Measurements from ENCODE around the gene SBF2. TPM values are rescaled to one million over a fixed set of nuclear protein-coding genes. Genes with fewer than 3 reads are reported as not detected.

Gene SBF2
- total RNA-seq, 1 experiment from 2014 or later = 30.2 TPM

- peaks cover 4% of the 10 kb centered on the region; the same call in 1 of the 2 replicates for H3K4me1 ChIP-seq (ENCODE audit: insufficient read depth, low read length)
- no peak overlapping the region for H2BK15ac ChIP-seq (ENCODE audit: low read depth, low read length)
- no peak overlapping the region for H3K18ac ChIP-seq (ENCODE audit: insufficient read length, low read depth, low read length)
- H4K5ac ChIP-seq (ENCODE audit: insufficient read length, low read depth, low read length) = no peak overlapping the region
- no peaks in the 10 kb centered on the region for H3K23me2 ChIP-seq (ENCODE audit: insufficient read length, low read depth, low read length, poor library complexity, severe bottlenecking)
- no peak overlapping the region for H3K14ac ChIP-seq (ENCODE audit: insufficient read depth, low read length)
- no peak overlapping the region for H3K4ac ChIP-seq (ENCODE audit: low read depth, low read length)
- H3K36me3 Mint-ChIP-seq (ENCODE audit: insufficient read depth in 1 of 3, low read depth in 3 of 3) = peaks cover 0 to 15% (median 7%) of the 10 kb centered on the region in 3 experiments; a peak in 5 of 7 replicates
- H4K20me1 ChIP-seq (ENCODE audit: control insufficient read depth, insufficient read depth, insufficient read length) = no peaks in the 10 kb centered on the region
- H3K9me3 ChIP-seq (ENCODE audit: control insufficient read depth, low read depth, low read length) = no peaks in the 10 kb centered on the region
- no peak overlapping the region for H4K91ac ChIP-seq (ENCODE audit: insufficient read length, low read depth, low read length)
- H4K8ac ChIP-seq (replicated peaks; ENCODE audit: insufficient read length, low read depth, low read length) = no peak overlapping the region
- H3K4me3 Mint-ChIP-seq = no peak overlapping the region
- no peak overlapping the region for H3K27ac Mint-ChIP-seq
- H2BK120ac ChIP-seq (ENCODE audit: low read depth, low read length, poor library complexity, severe bottlenecking) = no peak overlapping the region
- no peak overlapping the region for H2AFZ ChIP-seq (ENCODE audit: low read length)
- H2BK5ac ChIP-seq (ENCODE audit: insufficient read length, low read length) = no peak overlapping the region
- no CpG with 5 or more reads among the region's 1 CpG for WGBS (ENCODE audit: extremely low coverage, insufficient read length, low lambda C conversion rate)
- no peak overlapping the region for H2BK12ac ChIP-seq (ENCODE audit: insufficient read length, low read depth, low read length)
- no peaks in the 10 kb centered on the region for H3K27me3 ChIP-seq (ENCODE audit: insufficient read depth, low read length)
- no peak overlapping the region for H3K23ac ChIP-seq (ENCODE audit: insufficient read length, low read depth, low read length)
- H3K9me3 Mint-ChIP-seq = no peaks in the 10 kb centered on the region
- no peaks in the 10 kb centered on the region for H3K79me1 ChIP-seq (ENCODE audit: insufficient read depth, low read depth, low read length, poor library complexity, severe bottlenecking)
- H3K4me1 Mint-ChIP-seq = peaks cover 13 to 14% of the 10 kb centered on the region in 2 experiments
- H3K27me3 Mint-ChIP-seq (ENCODE audit: low read depth) = no peaks in the 10 kb centered on the region
- no peak overlapping the region for H3T11ph ChIP-seq (ENCODE audit: low read length)
- DNase-seq = no peak
- no peak overlapping the region for H2AK5ac ChIP-seq (ENCODE audit: insufficient read length, low read length)
- no peak for TF ChIP-seq CTCF (conservative IDR thresholded peaks at IDR 0.05)
- no peak overlapping the region for H3K27ac ChIP-seq (ENCODE audit: insufficient read length, low read depth, low read length)
- H2BK20ac ChIP-seq (ENCODE audit: low read depth, low read length, poor library complexity, severe bottlenecking) = no peak overlapping the region
- H3K79me2 ChIP-seq (ENCODE audit: insufficient read depth, low read length) = no peaks in the 10 kb centered on the region
- no peak overlapping the region for H3K4me2 ChIP-seq (ENCODE audit: insufficient read depth, insufficient read length, low read length)
- H3K56ac ChIP-seq (ENCODE audit: insufficient read length, low read depth, low read length) = no peak overlapping the region
- no peak overlapping the region for H3K9ac ChIP-seq (ENCODE audit: extremely low read depth, insufficient read length, low read length)
Measured at GRCh38 chr11:9840460-9841004, 453.5 kb downstream of the SBF2 start.

All from H9 (cell line).